Mucosa of rectum (tissue), 2 donors: ENCODE measurements around the gene SUGCT.
"Not testable (repeated sequence)": the region's sequence is repeated elsewhere in the genome, so short reads cannot be mapped to it uniquely, and the experiment has no call there.

Source experiments
- H3K27ac ChIP-seq, 2 donors: one replicate each; pipeline ENCODE4 v1.7.0; 2013; ENCODE audit warnings: inconsistent platforms in 2 of 2, low read depth in 2 of 2, low read length in 2 of 2
- H3K27me3 ChIP-seq, 2 donors: one replicate each; pipeline ENCODE4 v1.7.0; 2013; ENCODE audit warnings: low read length in 2 of 2; ENCODE audit not compliant: control insufficient read depth in 2 of 2, insufficient read depth in 2 of 2
- H3K36me3 ChIP-seq, 2 donors: one replicate each; pipeline ENCODE4 v1.7.0; 2013; ENCODE audit warnings: low read length in 2 of 2; ENCODE audit not compliant: control insufficient read depth in 2 of 2, insufficient read depth in 2 of 2
- H3K4me1 ChIP-seq, 2 donors: one replicate each; pipeline ENCODE4 v1.7.0; 2013; ENCODE audit warnings: low read length in 2 of 2, mild to moderate bottlenecking in 1 of 2; ENCODE audit not compliant: control insufficient read depth in 2 of 2, insufficient read depth in 2 of 2
- H3K4me3 ChIP-seq, 2 donors: one replicate each; pipeline ENCODE4 v1.7.0; 2013; ENCODE audit warnings: low read length in 2 of 2
- H3K9ac ChIP-seq, 2 donors: one replicate each; pipeline ENCODE4 v1.7.0; 2013; ENCODE audit warnings: low read length in 2 of 2, low read depth in 1 of 2, mild to moderate bottlenecking in 1 of 2
- H3K9me3 ChIP-seq, 2 donors: one replicate each; pipeline ENCODE4 v1.7.0; 2013; ENCODE audit warnings: low read length in 2 of 2; ENCODE audit not compliant: control insufficient read depth in 2 of 2
- donor health status: healthy.
- donor health status: Normal muscosa, but diverticular disease.

The SUGCT gene

DNA sequence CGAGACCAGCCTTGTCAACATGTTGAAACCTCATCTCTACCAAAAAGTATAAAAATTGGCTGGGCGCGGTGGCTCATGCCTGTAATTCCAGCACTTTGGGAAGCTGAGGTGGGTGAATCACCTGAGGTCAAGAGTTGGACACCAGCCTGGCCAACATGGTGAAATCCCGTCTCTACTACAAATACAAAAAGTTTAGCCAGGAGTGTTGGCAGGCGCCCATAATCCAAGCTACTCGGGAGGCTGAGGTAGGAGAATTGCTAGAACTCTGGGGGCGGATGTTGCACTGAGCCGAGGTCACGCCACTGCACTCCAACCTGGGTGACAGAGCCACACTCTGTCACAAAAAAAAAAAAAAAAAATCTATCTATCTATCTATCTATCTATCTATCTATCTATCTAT is 279.9 kb downstream of the SUGCT start:
- not testable (repeated sequence) for H3K36me3 ChIP-seq, H3K27ac ChIP-seq, H3K9ac ChIP-seq, H3K4me3 ChIP-seq, H3K27me3 ChIP-seq, H3K9me3 ChIP-seq
- peaks cover 2 to 12% of the 10 kb centered on the region in 2 donors for H3K4me1 ChIP-seq

DNA sequence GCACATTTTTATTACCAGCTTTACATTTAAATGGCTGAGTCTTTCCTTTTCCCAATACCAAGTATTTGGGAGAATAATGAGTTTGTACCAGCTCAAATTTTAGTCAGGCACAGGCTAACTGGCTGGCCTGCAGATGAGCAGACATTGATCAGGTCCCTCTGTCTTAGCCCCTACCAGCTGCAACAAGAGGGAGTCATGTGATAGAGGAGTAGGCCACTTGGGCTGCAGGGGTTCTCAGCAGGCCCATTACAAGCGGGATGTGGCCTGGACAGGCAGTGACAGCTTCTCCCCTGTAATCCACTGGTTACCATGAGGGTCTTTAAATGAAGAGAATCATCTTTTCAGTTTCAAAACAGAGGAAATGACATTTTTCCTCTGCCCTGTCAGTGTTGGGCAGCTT is 283.6 kb downstream of the SUGCT start:
- Histone ChIP-seq H3K27me3 (no peaks in the 10 kb centered on the region), H3K9ac (no peak overlapping the region), H3K4me1 (peaks cover 2 to 14% of the 10 kb centered on the region in 2 donors), H3K9me3 (no peaks in the 10 kb centered on the region), H3K4me3 (no peak overlapping the region), H3K27ac (no peak overlapping the region), H3K36me3 (no peaks in the 10 kb centered on the region)

DNA sequence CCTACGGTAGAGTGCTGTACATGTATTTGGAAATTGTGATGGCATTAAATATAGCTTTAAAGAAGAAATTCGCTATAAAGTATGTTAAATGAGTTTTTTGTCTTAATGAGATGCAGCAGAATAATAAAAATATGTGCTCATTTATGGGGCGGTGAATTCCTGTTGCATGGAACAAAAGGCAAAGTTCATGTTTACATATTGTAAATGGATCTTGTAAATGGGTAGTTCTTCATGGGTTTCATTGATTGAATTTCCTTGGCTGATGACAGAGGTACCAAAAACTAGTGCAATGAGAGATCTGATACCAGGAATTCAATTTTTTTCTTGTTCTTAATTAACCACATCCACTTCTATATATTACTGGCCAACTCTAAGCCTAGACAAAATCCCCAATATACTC is 284.2 kb downstream of the SUGCT start:
- no peak overlapping the region for H3K27ac ChIP-seq

GRCh38 chr7:40419806-40420205 is 285.0 kb downstream of the SUGCT start:
- Histone ChIP-seq H3K4me3 (no peak overlapping the region), H3K27ac (no peak overlapping the region), H3K4me1 (peaks cover 2 to 15% of the 10 kb centered on the region in 2 donors), H3K36me3 (no peaks in the 10 kb centered on the region), H3K27me3 (no peaks in the 10 kb centered on the region), H3K9ac (no peak overlapping the region), H3K9me3 (no peaks in the 10 kb centered on the region)

More for the DNA sequence above, 284.2 kb downstream of the SUGCT start:
- H3K9ac ChIP-seq: no peak overlapping the region
- H3K27me3 ChIP-seq: no peaks in the 10 kb centered on the region
- peaks cover 2 to 14% of the 10 kb centered on the region in 2 donors for H3K4me1 ChIP-seq
- no peaks in the 10 kb centered on the region for H3K9me3 ChIP-seq
- peak overlapping the region in 1 of 2 donors; percentile 23 for H3K4me3 ChIP-seq
- H3K36me3 ChIP-seq: no peaks in the 10 kb centered on the region

GRCh38 chr7:40421433-40421832 is 286.6 kb downstream of the SUGCT start:
- H3K27me3 ChIP-seq: no peaks in the 10 kb centered on the region
- H3K36me3 ChIP-seq: no peaks in the 10 kb centered on the region
- H3K27ac ChIP-seq: no peak overlapping the region
- H3K4me3 ChIP-seq: no peak overlapping the region
- H3K9ac ChIP-seq: no peak overlapping the region
- peaks cover 2 to 15% of the 10 kb centered on the region in 2 donors for H3K4me1 ChIP-seq
- no peaks in the 10 kb centered on the region for H3K9me3 ChIP-seq

- Histone ChIP-seq H3K9me3 (no peaks in the 10 kb centered on the region), H3K27ac (no peak overlapping the region), H3K9ac (no peak overlapping the region), H3K36me3 (no peaks in the 10 kb centered on the region), H3K4me3 (no peak overlapping the region), H3K4me1 (peaks cover 0 to 12% of the 10 kb centered on the region in 2 donors), H3K27me3 (no peaks in the 10 kb centered on the region)
Observed at GRCh38 chr7:40425696-40426095, 290.9 kb downstream of the SUGCT start.

DNA sequence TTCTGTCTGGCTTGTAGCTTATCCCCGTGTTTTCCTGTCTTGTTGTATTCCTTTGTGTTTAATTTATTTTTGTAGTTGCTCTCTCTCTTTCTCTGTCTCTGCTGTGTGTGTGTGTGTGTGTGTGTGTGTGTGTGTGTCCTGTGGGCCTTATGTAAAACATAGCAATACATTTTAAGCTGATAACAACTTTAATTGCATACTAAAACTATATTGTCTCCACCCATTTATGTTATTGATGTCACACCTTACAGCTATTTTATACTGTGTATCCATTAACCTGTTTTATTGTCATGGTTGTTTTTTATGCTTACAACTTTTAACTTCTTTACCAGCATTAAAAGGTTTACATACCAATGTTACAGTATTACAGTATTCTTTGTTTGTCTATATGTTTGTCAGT is 293.6 kb downstream of the SUGCT start:
- H3K27me3 ChIP-seq: no peaks in the 10 kb centered on the region
- peak overlapping the region in 1 of 2 donors; percentile 6 for H3K4me3 ChIP-seq
- H3K9ac ChIP-seq: no peak overlapping the region
- H3K4me1 ChIP-seq: peaks cover 0 to 12% of the 10 kb centered on the region in 2 donors
- no peaks in the 10 kb centered on the region for H3K36me3 ChIP-seq
- H3K27ac ChIP-seq: no peak overlapping the region
- peaks cover 0 to 4% of the 10 kb centered on the region in 2 donors for H3K9me3 ChIP-seq

GRCh38 chr7:40429826-40430225 is 295.0 kb downstream of the SUGCT start:
- H3K9ac ChIP-seq: no peak overlapping the region
- no peak overlapping the region for H3K27ac ChIP-seq
- H3K27me3 ChIP-seq: no peaks in the 10 kb centered on the region
- no peaks in the 10 kb centered on the region for H3K36me3 ChIP-seq
- peaks cover 0 to 11% of the 10 kb centered on the region in 2 donors for H3K4me1 ChIP-seq
- peaks cover 0 to 4% of the 10 kb centered on the region in 2 donors for H3K9me3 ChIP-seq
- no peak overlapping the region for H3K4me3 ChIP-seq

DNA sequence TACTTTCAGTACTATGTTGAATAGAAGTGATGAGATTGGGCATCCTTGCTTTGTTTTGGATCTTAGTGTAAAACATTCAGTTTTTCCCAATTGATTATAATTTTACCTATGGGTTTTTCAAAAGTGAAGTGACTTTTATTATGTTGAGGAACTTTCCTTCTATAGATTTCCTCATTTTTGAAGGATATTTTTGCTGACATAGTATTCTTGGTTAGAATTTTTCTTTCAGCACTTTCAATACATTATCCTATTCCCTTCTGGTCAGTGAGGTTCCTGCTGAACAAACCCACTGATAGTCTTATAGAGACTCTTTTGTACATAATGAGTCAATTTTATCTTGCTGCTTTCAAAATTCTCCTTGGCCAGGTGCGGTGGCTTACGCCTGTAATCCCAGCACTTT is 297.2 kb downstream of the SUGCT start:
- peaks cover 0 to 11% of the 10 kb centered on the region in 2 donors for H3K4me1 ChIP-seq
- no peaks in the 10 kb centered on the region for H3K27me3 ChIP-seq
- no peaks in the 10 kb centered on the region for H3K36me3 ChIP-seq
- H3K27ac ChIP-seq: no peak overlapping the region
- H3K9me3 ChIP-seq: peaks cover 0 to 4% of the 10 kb centered on the region in 2 donors
- no peak overlapping the region for H3K9ac ChIP-seq
- H3K4me3 ChIP-seq: no peak overlapping the region

GRCh38 chr7:40436710-40437109 is 301.9 kb downstream of the SUGCT start:
- H3K4me3 ChIP-seq: no peak overlapping the region
- H3K27ac ChIP-seq: no peak overlapping the region
- peaks cover 3 to 4% of the 10 kb centered on the region in 2 donors for H3K9me3 ChIP-seq
- no peak overlapping the region for H3K9ac ChIP-seq
- H3K4me1 ChIP-seq: no peaks in the 10 kb centered on the region
- no peaks in the 10 kb centered on the region for H3K27me3 ChIP-seq
- H3K36me3 ChIP-seq: no peaks in the 10 kb centered on the region

DNA sequence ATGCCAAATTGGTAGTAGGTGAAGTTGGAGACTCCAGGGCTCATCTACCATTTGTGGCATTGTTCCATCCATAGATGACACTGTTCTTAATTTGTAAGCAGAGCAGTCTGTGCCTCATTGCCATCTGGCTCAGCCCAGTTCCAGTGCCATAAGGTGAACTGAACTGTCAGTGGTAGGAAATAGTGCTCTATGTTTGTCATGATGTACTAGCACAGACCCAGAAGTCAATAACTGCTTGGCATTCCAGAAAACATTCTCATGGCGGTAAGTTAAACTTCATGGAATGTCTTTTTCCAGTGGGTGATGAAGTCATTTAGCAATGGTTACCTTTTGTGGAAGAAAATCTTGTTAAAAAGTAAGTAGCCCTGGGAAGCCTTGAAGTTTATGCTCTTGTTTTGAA is 302.7 kb downstream of the SUGCT start:
- no peaks in the 10 kb centered on the region for H3K36me3 ChIP-seq
- H3K9me3 ChIP-seq: peaks cover 0 to 3% of the 10 kb centered on the region in 2 donors

More for the DNA sequence above, 302.7 kb downstream of the SUGCT start:
- Histone ChIP-seq H3K27ac (no peak overlapping the region), H3K4me3 (no peak overlapping the region), H3K4me1 (no peaks in the 10 kb centered on the region), H3K9ac (no peak overlapping the region), H3K27me3 (no peaks in the 10 kb centered on the region)
